NK-92 (cell line): ENCODE data around the gene POLR2L.
A peak's percentile ranks its signal among the peaks of the same experiment; 100 is the strongest.

Experiments used
- DNase-seq: peaks from one replicate; lab custom pipeline; 2025; ENCODE audit not compliant: unreplicated experiment; lab: John Stamatoyannopoulos, UW

POLR2L gene

GRCh38 chr11:797296-798092 is 44.8 kb downstream of the POLR2L start:
- no peak for DNase-seq

GRCh38 chr11:796565-797295 is 45.6 kb downstream of the POLR2L start:
- DNase-seq: no peak

GRCh38 chr11:795634-796564 is 46.4 kb downstream of the POLR2L start:
- peak; percentile 38 for DNase-seq

DNA sequence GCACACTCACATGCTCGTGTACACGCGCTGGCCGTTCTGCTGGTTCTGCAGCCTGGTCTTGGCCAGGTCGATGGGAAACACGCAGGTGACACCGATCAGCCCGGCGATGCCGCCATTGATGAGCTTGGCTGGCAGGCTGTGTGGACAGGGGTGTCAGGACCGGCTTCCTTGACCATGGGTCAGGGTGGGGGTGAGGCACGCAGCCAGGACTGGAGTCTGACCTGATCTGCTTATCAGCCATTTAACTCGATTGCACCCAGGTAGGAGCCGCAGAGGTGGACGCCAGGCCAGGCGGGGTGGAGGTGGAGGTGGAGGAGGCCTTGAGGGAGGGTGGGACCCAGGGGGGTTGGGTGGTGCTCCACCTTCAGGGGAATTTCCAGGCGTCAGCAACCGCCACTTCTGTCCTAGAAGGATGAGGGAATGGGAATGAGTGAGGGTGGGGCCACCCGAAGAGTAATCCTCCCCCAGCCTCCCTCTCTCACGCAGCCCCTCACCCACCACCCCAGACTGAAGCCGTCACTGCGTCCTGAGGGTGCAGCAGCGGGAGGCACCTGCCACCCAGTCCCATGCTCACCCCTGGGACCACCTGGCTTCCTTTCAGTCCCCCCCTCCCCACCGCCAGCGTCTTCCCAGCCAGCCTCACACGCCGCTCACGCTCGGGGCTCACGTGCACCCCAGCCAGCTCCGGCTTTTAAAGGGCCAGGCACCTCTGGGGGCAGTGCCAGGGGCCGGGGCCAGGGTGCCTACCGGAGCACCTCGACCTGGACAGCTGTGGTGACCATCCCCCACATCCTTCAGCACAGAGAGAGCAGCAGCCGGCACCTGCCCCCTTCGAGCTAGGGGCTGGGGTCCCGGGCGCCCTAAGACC is 47.3 kb downstream of the POLR2L start:
- no peak for DNase-seq

DNA sequence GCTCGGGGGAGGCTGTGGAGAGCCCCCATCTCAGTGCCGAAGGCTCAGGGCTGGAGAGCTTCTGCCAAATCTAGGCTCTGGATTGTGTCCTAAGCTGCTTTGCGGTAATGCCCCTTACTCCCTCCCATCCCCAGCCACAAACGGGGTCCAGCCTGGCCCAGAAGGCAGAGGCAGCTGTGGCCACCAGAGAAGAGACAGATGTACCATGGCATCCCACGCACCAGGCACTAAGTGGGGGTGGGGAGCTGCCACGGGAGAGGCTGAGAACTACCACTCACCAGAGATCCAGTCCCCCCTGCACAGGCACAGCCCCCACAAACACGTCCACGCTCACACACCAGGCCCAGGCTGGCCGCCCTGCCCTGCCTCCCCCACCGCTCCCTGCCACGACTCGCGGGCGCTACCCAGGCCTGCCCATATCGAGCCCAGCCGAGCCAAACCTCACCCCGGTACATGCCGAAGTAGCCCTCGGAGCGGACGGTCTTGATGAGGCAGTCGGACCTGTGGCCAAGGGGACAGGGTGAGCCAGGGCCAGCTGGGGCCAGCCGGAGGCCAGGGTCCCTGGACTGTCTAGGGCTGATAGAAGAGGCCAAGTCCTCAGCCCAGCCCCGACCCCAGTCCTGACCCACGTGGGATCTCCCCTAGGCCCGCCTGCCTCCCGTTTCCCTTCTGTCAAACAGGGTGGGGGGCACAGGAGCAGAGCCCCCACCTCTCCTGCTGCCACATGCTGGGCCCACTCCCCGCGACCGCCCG is 48.1 kb downstream of the POLR2L start:
- DNase-seq: no peak

DNA sequence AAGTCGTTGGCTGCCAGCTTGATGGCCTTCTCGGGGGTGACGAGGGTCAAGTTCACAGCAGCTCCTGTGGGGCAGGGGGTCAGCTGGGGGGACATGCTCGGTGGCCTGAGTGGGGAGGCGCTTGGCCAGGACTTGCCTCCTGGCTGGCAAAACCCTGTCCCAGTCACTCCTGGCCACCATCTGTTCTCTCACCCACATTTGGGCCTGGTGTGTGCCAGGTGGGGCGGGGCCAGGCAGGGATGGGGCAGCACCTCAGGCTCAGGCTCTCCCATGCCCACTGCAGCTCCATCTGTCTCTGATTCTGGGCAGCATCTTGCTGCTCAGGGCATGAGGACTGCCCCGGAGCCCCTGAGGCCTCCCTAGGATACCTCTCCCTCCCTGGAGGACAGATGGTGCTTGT is 48.8 kb downstream of the POLR2L start:
- no peak for DNase-seq

- DNase-seq: no peak
These were observed 49.5 kb downstream of the POLR2L start for GRCh38 chr11:792873-793272.

GRCh38 chr11:792535-792821 is 49.9 kb downstream of the POLR2L start:
- no peak for DNase-seq

DNA sequence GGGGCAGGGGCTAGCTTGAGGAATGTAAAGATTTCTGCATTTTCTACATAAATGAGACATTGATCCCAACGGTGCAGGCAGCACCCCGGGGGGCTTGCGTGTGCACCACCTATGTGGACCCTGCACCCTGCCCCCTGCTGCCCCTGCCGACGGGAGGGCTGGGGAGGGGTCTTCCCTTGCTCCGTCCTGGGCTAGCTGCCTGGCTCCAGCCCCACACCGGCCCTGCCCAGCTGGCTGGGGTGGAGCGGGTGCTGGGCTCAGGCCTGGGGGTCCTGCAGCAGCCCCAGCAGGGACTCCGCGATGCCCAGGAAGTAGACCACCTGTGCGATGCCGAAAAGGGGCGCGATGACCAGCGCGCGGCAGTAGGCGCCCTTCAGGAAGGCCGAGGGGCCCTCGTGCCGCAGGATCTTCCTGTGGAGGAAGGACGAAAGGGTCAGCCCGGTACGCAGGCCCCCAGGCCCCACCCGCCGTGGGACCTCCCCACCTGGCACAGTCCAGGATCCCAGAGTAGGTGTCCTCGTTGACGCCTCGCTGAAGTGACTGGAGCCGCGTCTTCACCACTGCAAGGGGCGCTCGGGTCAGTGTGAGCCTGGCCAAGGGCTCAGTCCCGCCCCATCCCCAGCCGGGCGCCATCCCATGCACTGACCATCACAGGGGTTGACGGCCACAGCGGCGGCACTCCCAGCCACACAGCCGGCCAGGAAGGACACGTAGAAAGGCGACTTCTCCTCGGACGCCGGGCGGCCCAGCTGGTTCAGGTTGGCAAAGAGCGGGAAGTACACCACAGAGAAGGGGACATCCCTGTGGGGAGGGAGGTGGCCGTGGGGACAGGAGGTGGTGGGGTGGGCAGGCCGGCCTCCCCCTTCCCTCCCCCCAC is 50.4 kb downstream of the POLR2L start:
- no peak for DNase-seq

GRCh38 chr11:790721-791564 is 51.4 kb downstream of the POLR2L start:
- DNase-seq: no peak

DNA sequence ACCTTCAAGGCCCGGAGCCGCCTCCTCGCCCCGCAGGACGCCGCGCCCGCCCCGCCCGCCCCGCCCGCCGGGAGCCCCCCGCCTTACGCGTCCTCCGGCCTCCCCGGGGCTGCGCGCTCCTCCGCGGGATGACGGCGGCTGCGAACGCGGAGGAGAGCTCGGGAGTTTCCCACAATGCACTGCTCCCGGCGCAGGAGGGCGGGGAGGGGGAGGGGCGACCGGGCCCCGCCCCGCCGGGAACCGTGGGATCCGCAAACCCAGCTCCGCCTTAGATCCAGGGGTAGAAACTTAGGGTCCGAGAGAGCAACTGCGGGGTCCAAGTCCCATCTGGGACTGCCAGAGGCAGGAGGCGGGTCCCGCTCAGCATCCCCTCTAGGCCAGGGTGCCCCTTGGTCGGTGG is 52.4 kb downstream of the POLR2L start, which contains the start of gene CEND1:
CEND1 (minus strand) TSS at position 148 of the 400 bp plus-strand sequence. CDS start 1,514 bp downstream, outside the sequence.
- no peak for DNase-seq
